Erythroblast (primary cell): Measurements from ENCODE around the gene LTBP4.

ENCODE experiments used
- GATA1 ChIP-seq: IDR thresholded peaks from 2 replicates; pipeline ENCODE4 v1.6.1; 2011; ENCODE audit warnings: low read depth, mild to moderate bottlenecking, control low read depth, low read length, moderate library complexity
- POLR2A ChIP-seq: IDR thresholded peaks from 2 replicates; pipeline ENCODE4 v1.6.1; 2011; ENCODE audit warnings: mild to moderate bottlenecking, low read length

GRCh38 chr19:40589591-40590429 lies 11.4 kb upstream of the LTBP4 start:
- TF ChIP-seq POLR2A (no peak), GATA1 (no peak)
